Activated naive CD4-positive, alpha-beta T cell treated with anti-CD3 and anti-CD28 coated beads, Interleukin-2, amount 10 ng/mL, durations not matched to agents 7 days and 5 days (primary cell): ENCODE measurements around the gene ARID3A.
A peak's percentile ranks its signal among the peaks of the same experiment; 100 is the strongest.

Source experiments
- CTCF ChIA-PET: fragments of 350-600 bp; sonication (Branson Sonifier 250); formaldehyde crosslinking; loops from one replicate; lab custom pipeline; 2021; ENCODE audit warnings: antibody characterized with exemption; lab: Charles Lee
- DNase-seq: peaks from one replicate; pipeline ENCODE4 v3.0.0-alpha.2; 2020
- H3K27ac Mint-ChIP-seq: one replicate; pipeline ENCODE4 v1.8.0; 2021; ENCODE audit warnings: mild to moderate bottlenecking, moderate library complexity, mixed read lengths
- H3K27me3 Mint-ChIP-seq: one replicate; pipeline ENCODE4 v1.8.0; 2021; ENCODE audit warnings: mild to moderate bottlenecking, mixed read lengths
- H3K36me3 Mint-ChIP-seq: one replicate; pipeline ENCODE4 v1.8.0; 2021; ENCODE audit warnings: mixed read lengths
- H3K4me1 Mint-ChIP-seq: one replicate; pipeline ENCODE4 v1.8.0; 2021; ENCODE audit warnings: mixed read lengths
- H3K4me3 Mint-ChIP-seq: one replicate; pipeline ENCODE4 v1.8.0; 2021; ENCODE audit warnings: mild to moderate bottlenecking, moderate library complexity, mixed read lengths
- H3K9me3 Mint-ChIP-seq: one replicate; pipeline ENCODE4 v1.8.0; 2021; ENCODE audit warnings: mixed read lengths

Gene ARID3A

DNA sequence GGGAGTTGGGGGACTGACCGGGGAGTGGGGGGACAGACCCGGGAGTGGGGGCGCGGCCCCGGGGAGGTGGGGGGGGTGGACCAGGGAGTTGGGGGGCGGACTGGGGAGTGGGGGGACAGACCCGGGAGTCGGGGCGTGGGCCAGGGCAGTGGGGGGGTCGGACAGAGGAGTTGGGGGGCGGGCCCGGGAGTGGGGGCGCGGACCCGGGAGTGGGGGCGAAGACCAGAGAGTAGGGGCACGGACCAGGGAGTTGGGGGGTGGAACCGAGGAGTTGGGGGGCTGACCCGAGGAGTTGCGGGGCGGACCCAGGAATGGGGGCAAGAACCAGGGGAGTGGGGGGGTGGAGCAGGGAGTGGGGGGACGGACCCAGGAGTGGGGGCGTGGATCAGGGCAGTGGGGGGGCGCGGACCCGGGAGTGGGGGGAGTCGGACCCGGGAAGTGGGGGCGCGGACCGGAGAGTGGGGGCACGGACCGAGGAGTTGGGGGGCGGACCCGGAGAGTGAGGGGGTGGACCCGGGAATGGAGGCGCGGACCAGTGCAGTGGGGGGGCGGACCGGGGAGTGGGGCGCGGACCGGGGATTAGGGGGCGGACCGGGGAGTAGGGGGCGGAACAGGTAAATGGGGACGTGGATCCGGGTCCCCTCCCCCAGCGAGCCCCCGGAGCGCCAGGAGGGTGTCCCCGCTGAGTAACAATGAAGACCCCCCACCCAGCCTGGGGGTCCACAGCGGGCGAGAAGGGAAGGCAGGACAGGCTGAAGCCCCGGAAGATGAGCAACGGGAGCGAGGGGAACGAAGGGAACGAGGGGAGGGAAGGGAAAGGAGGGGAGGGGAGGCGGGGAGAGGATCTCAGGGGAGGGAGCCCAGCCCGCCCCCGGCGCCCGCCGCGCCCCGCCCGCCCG is 13.4 kb upstream of the ARID3A start:
- DNase-seq = peak; percentile 69
- Mint-ChIP-seq H3K27ac (peak overlapping the region; percentile 88), H3K9me3 (no peaks in the 10 kb centered on the region), H3K4me1 (peaks cover 44% of the 10 kb centered on the region), H3K4me3 (peak overlapping the region; percentile 80), H3K36me3 (peaks cover 15% of the 10 kb centered on the region), H3K27me3 (peaks cover 17% of the 10 kb centered on the region)
- CTCF ChIA-PET = no interaction called here

DNA sequence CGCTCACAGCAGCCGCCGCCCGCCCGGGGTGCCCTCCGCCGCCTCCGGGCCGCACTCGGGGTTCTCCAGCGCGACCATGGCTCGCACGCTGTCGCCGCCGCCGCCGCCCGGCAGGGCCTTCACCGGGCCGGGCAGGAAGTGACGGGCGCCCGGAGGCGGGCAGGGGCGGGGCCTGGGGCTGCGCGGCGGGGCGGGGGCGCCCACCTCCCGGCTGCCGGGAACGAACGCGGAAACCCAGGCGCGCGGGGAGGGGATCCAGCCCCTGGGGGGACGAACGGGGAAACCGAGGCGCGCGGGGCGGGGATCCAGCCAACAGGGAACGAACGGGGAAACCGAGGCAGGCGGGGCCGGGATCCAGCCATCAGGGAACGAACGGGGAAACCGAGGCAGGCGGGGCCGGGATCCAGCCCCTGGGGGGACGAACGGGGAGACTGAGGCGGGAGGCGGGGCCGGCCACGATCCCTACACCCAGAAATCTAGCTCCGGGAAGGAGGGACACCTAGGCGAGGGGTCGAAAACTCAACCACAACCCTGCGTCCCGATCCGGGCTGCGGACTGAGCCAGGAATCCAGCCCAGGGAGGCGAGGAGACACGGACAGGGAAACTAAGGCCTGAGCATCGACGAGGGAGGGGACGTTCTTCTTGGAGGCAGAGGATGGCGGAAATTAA is 12.6 kb upstream of the ARID3A start, which contains the start of gene R3HDM4:
TSS of gene R3HDM4 (minus strand) at position 140 of the 669 bp plus-strand sequence. CDS start at position 78, 62 bp downstream.
- Mint-ChIP-seq H3K36me3 (peaks cover 15% of the 10 kb centered on the region), H3K27ac (peak within 1 kb of the TSS; percentile 94), H3K4me1 (peaks cover 39% of the 10 kb centered on the region), H3K9me3 (no peaks in the 10 kb centered on the region), H3K27me3 (peaks cover 25% of the 10 kb centered on the region), H3K4me3 (peak within 1 kb of the TSS; percentile 85)
- peak; percentile 90 for DNase-seq
- CTCF ChIA-PET = interaction anchor here (0.6 to 0.7 kb wide), 2 partner anchors 50 to 56 kb away, joined by 3 read pairs; no protein-coding TSS in a partner anchor

DNA sequence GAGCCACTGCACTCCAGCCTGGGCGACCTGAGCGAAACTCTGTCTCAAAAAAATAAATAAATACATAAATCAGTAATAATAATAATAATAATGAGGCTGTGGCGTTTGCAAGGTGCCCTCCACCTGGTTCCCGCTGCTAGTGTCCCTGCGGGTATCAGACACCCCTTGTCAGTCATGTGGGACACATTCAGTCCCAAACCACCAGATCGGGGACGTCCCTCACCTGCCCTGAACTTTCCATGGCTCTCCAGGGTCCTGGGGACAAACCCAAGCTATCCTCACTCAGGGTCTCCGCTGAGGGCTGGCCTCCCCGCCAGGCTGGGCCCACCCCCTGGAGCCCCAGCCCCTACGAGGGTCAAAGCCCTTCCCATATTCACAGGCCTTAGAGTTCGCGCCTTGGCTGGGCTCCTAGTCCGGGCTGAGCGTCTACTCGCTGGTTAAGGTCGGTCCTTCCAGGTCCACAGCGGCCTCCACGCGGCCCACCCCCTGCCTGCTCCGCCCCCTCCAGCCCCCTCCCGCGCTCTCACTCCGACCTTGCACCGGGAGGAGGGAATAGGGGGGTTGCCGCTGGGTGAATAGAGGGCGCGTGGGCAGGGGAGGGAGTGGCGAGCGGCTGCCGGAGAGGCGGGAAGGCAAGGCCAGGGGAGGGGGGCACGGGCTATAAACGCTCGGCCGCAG is 9.1 kb upstream of the ARID3A start:
- peak; percentile 41 for DNase-seq

DNA sequence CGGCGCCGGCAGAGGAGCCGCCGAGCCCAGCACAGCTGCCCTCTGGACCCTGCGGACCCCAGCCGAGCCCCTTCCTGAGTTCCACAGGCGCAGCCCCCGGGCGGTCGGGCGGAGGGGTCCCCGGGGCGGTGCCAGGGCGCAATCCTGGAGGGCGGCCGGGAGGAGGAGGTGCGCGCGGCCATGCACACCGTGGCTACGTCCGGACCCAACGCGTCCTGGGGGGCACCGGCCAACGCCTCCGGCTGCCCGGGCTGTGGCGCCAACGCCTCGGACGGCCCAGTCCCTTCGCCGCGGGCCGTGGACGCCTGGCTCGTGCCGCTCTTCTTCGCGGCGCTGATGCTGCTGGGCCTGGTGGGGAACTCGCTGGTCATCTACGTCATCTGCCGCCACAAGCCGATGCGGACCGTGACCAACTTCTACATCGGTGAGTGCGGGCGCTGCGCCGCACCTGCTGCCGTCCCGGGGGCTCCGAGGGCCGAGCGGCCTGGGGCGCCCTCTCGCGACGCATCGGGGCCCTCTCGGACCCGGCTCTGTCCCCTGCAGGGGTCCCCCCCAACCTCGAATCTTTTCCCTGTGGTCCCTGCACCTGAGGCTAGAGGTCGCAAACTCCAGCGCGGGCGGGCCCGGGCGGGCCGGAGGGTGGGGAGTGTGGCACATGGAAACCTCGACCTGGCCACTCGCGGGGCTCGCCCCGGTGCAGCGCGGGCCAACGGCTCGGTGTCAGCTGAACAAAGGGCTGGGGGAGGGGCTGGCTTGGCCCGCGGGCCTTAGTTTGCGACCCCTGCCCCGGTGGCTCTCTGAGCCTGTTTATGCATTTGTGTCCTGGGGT is 8.3 kb upstream of the ARID3A start, which contains the start of gene KISS1R:
TSS of gene KISS1R (plus strand) at position 11 of the 829 bp plus-strand sequence. CDS start at position 181, 170 bp downstream.
- H3K27me3 Mint-ChIP-seq = peaks cover 48% of the 10 kb centered on the region
- H3K27ac Mint-ChIP-seq = peak within 1 kb of the TSS; percentile 68
- H3K36me3 Mint-ChIP-seq = no peaks in the 10 kb centered on the region
- peaks cover 30% of the 10 kb centered on the region for H3K4me1 Mint-ChIP-seq
- DNase-seq = peak; percentile 53
- H3K9me3 Mint-ChIP-seq = no peaks in the 10 kb centered on the region
- CTCF ChIA-PET = interaction anchor here (4.5 kb wide), 1 partner anchor 54 kb away, joined by 24 read pairs; no protein-coding TSS in a partner anchor
- H3K4me3 Mint-ChIP-seq = peak within 1 kb of the TSS; percentile 61

More for the DNA sequence above, 9.1 kb upstream of the ARID3A start:
- H3K27ac Mint-ChIP-seq = no peak overlapping the region
- CTCF ChIA-PET = interaction anchor here (1.1 to 4.5 kb wide), 3 partner anchors 53 to 75 kb away, joined by 4 to 24 read pairs (median 12); no protein-coding TSS in a partner anchor
- peaks cover 27% of the 10 kb centered on the region for H3K4me1 Mint-ChIP-seq
- H3K4me3 Mint-ChIP-seq = peak overlapping the region; percentile 40
- H3K27me3 Mint-ChIP-seq = peaks cover 47% of the 10 kb centered on the region
- H3K9me3 Mint-ChIP-seq = no peaks in the 10 kb centered on the region
- H3K36me3 Mint-ChIP-seq = no peaks in the 10 kb centered on the region

DNA sequence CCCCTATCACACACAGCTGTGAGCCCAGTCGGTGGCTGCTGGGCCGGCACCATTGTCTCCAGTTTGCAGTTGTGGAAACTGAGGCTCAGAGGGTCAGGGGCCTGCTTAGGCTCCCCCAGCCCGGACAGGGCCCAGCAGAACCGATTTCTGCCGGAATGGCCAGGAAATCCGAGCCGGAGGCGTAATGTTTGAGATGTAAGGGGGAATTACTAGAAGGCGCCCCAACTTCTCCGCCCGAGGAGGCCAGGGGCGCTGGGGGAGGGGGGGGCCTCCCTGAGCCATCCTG is 7.7 kb upstream of the ARID3A start:
- Mint-ChIP-seq H3K9me3 (no peaks in the 10 kb centered on the region), H3K4me3 (peak overlapping the region; percentile 61), H3K27me3 (peaks cover 49% of the 10 kb centered on the region), H3K36me3 (no peaks in the 10 kb centered on the region), H3K27ac (no peak overlapping the region), H3K4me1 (peaks cover 30% of the 10 kb centered on the region)
- CTCF ChIA-PET = interaction anchor here (4.5 kb wide), 1 partner anchor 55 kb away, joined by 24 read pairs; no protein-coding TSS in a partner anchor
- DNase-seq = no peak

DNA sequence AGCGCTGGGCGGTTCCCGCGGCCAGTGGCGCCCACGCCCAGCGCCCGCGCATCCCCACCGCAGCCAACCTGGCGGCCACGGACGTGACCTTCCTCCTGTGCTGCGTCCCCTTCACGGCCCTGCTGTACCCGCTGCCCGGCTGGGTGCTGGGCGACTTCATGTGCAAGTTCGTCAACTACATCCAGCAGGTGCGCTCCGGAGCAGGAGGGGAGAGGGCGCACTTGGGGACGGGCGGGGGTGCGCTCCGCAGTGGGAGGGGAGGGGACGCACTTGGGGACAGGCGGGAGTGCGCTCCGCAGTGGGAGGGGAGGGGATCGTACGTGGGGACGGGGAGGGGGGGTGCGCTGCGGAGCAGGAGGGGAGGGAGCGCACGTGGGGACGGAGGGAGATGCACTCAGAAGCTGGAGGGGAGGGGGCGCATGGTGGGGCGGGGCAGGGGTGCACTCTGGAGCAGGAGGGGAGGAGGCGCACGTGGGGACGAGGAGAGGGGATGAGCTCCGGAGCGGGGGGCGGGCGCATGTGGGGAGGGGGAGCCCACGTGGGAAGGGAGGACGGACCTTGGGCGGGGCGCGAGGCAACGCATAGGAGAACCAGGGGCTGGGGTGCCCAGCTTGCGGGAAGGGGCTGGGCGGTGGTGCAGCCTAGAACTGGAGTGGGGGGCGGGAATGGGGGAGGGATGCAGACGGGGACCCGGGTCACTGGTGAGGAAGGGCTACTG is 7.2 kb upstream of the ARID3A start:
- Mint-ChIP-seq H3K27me3 (peaks cover 54% of the 10 kb centered on the region), H3K4me3 (peak overlapping the region; percentile 60), H3K9me3 (no peaks in the 10 kb centered on the region), H3K27ac (no peak overlapping the region), H3K36me3 (no peaks in the 10 kb centered on the region), H3K4me1 (peaks cover 33% of the 10 kb centered on the region)
- CTCF ChIA-PET = interaction anchor here (4.5 kb wide), 1 partner anchor 55 kb away, joined by 24 read pairs; no protein-coding TSS in a partner anchor
- peak; percentile 62 for DNase-seq

DNA sequence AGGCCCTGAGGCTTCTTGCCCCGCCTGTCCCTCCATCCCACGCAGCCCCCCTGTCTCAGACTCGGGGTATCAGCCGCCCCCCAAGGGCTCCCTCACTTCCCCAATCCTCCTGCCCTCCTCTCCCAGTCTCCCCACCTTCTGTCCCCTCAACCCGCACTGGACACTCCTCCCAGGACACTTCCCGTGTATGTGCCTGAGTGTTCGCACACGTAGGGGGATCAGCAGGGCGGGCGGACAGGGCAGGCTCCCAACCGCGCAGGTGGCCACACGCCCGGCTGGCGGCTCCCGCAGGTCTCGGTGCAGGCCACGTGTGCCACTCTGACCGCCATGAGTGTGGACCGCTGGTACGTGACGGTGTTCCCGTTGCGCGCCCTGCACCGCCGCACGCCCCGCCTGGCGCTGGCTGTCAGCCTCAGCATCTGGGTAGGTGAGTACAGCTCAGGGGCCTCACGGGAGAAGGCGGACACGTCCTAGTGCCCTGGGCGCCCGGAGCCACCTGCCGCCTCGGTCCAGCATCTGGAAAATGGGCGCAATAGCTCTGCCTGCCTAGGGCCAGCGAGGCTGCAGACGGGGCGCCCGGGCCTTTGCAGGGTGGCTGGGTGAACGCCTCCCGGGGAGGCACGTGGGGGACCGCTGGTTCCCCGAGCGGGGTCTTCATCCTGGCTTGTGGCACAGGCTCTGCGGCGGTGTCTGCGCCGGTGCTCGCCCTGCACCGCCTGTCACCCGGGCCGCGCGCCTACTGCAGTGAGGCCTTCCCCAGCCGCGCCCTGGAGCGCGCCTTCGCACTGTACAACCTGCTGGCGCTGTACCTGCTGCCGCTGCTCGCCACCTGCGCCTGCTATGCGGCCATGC is 6.4 kb upstream of the ARID3A start:
- peaks cover 55% of the 10 kb centered on the region for H3K27me3 Mint-ChIP-seq
- no peaks in the 10 kb centered on the region for H3K36me3 Mint-ChIP-seq
- H3K4me1 Mint-ChIP-seq = peaks cover 36% of the 10 kb centered on the region
- H3K9me3 Mint-ChIP-seq = no peaks in the 10 kb centered on the region
- peak overlapping the region; percentile 60 for H3K4me3 Mint-ChIP-seq
- DNase-seq = peak; percentile 59
- peak overlapping the region; percentile 55 for H3K27ac Mint-ChIP-seq
- CTCF ChIA-PET = interaction anchor here (0.8 to 4.5 kb wide), 3 partner anchors 56 to 65 kb away, joined by 4 to 24 read pairs (median 6); partner anchors contain the start of gene WDR18

DNA sequence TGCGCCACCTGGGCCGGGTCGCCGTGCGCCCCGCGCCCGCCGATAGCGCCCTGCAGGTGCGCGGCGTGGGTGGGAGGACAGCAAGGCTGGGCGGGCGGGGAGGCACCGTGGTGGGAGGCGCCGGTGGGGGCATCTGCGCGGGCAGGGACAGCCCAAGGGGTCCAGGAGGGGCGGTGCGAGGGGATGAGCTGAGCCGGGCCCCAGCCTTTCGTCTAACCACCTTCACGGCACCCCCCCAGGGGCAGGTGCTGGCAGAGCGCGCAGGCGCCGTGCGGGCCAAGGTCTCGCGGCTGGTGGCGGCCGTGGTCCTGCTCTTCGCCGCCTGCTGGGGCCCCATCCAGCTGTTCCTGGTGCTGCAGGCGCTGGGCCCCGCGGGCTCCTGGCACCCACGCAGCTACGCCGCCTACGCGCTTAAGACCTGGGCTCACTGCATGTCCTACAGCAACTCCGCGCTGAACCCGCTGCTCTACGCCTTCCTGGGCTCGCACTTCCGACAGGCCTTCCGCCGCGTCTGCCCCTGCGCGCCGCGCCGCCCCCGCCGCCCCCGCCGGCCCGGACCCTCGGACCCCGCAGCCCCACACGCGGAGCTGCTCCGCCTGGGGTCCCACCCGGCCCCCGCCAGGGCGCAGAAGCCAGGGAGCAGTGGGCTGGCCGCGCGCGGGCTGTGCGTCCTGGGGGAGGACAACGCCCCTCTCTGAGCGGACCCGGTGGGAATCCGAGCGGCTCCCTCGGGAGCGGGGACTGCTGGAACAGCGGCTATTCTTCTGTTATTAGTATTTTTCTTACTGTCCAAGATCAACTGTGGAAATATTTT is 5.6 kb upstream of the ARID3A start:
- H3K27ac Mint-ChIP-seq = peak overlapping the region; percentile 49
- peak; percentile 73 for DNase-seq
- no peaks in the 10 kb centered on the region for H3K9me3 Mint-ChIP-seq

DNA sequence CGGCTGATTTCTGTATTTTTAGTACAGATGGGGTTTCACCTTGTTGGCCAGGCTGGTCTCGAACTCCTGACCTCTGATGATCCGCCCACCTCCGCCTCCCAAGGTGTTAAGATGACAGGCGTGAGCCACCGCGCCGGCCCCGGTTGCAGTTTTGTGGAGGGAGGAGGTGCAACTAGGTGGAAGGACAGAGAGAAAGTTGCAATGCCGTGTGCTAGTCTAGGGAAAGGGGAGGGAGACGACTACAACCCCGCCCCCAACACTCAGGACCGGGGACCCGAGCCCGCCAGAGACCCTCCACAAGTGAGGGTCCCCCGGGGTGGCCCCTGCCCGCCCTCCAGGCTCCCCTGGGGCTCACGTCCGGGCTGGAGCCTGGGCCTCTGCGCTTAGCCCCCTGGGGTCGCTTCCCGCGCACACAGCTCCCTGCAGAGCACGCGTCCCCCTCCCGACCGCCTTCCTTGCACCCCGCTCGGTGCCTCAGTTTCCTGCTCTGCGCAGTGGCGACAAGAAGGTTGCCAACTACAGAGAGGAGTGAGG is 1.2 kb upstream of the ARID3A start:
- Mint-ChIP-seq H3K9me3 (no peaks in the 10 kb centered on the region), H3K27ac (peak overlapping the region; percentile 55), H3K27me3 (peaks cover 16% of the 10 kb centered on the region), H3K4me3 (peak overlapping the region; percentile 76), H3K4me1 (peaks cover 28% of the 10 kb centered on the region), H3K36me3 (peaks cover 2% of the 10 kb centered on the region)
- DNase-seq = peak; percentile 51
- CTCF ChIA-PET = interaction anchor here (0.8 to 3.7 kb wide), 2 partner anchors 58 to 61 kb away, joined by 5 to 74 read pairs; partner anchors contain the start of gene WDR18

More for the DNA sequence above, 5.6 kb upstream of the ARID3A start:
- peak overlapping the region; percentile 73 for H3K4me3 Mint-ChIP-seq
- H3K36me3 Mint-ChIP-seq = no peaks in the 10 kb centered on the region
- H3K4me1 Mint-ChIP-seq = peaks cover 37% of the 10 kb centered on the region
- CTCF ChIA-PET = interaction anchor here (0.8 to 4.5 kb wide), 3 partner anchors 57 to 64 kb away, joined by 4 to 24 read pairs (median 6); partner anchors contain the start of gene WDR18
- peaks cover 48% of the 10 kb centered on the region for H3K27me3 Mint-ChIP-seq

DNA sequence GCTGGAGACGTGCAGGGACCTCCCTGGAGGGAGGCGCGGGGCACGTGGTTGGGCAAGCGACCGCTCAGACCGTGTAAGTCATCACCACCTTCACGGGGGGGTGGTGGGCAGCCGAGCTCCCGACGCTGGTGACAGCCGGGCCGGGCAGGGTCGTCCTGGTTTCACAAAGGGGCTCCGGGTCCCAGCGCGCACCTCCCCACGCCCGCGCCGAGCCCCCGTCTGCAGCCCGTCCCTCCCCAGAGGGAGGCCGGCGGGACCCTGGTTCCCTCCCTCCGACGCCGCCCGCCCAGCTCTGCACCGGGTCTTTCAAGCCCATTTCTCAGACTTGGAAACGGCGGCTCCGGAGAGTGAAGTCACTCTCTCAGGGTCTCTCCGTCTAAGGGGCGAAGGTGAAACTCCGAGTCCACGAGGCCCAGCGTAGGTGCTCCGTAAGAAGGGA is 729 bp upstream of the ARID3A start:
- peak overlapping the region; percentile 82 for H3K27ac Mint-ChIP-seq
- peaks cover 16% of the 10 kb centered on the region for H3K27me3 Mint-ChIP-seq
- peak; percentile 81 for DNase-seq

DNA sequence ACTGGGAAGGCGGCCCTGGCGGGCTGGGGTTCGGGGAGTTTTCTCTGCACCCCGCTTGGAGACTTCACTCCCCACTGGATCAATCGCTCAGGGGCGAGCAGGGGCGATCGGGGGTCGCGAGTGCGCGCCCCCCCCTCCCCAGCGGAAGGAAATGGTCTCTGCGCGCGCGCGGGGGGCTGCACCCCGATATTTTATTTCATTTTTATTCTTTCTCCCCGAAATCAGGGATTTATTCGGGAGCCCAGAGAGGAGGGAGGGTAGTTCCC is 421 bp downstream of the ARID3A start:
- peak overlapping the region; percentile 82 for H3K4me3 Mint-ChIP-seq
- H3K27me3 Mint-ChIP-seq = peaks cover 13% of the 10 kb centered on the region
- no peaks in the 10 kb centered on the region for H3K9me3 Mint-ChIP-seq
- no peak for DNase-seq
- H3K27ac Mint-ChIP-seq = peak overlapping the region; percentile 67
- H3K4me1 Mint-ChIP-seq = peaks cover 26% of the 10 kb centered on the region
- CTCF ChIA-PET = no interaction called here
- H3K36me3 Mint-ChIP-seq = peaks cover 7% of the 10 kb centered on the region

More for the DNA sequence above, 729 bp upstream of the ARID3A start:
- peaks cover 28% of the 10 kb centered on the region for H3K4me1 Mint-ChIP-seq
- CTCF ChIA-PET = interaction anchor here (0.8 to 3.7 kb wide), 2 partner anchors 58 to 61 kb away, joined by 5 to 74 read pairs; partner anchors contain the start of gene WDR18
- peaks cover 5% of the 10 kb centered on the region for H3K36me3 Mint-ChIP-seq
- no peaks in the 10 kb centered on the region for H3K9me3 Mint-ChIP-seq
- peak overlapping the region; percentile 76 for H3K4me3 Mint-ChIP-seq
